Measurements from ENCODE around the gene SDF4.

SDF4 gene

DNA sequence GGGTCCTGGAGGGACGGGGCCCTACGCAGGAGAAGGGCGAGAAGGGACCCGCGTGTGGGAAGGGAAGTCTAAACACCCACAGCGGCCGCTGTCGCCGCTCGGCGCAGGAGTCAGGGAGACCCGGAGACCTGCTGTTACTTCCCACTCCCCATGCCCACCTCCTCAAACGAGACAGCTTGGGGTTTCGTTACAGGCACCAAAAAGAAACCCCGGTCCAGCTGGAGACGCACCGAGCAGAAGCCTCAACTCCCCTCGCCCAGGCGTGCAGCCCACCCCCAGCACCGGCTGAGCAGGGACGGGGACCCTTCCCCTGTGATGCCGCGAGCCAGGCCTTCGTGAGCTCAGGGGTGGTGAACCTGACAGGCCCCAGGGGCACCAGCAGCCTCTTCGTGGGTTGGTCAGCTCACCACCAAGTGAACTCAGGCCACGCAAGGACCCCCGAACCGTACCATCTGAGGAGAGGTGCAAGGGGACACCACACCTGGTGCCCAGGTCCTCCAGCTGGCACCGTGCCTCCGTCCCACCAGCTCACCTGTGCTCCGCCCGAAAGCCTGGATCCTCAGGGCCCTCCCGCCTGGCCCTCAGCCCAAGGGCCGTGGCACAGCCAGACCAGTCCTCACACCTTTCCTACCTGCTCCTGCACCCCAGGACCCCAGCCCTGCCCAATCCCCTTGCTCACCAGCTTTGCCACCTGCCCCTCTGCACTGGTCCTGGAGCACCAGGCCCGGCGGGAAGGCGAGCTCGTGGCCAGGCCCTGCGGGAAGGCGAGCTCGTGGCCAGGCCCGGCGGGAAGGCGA, 5.0 kb downstream of the SDF4 start:
- DNase-seq = no peak

DNA sequence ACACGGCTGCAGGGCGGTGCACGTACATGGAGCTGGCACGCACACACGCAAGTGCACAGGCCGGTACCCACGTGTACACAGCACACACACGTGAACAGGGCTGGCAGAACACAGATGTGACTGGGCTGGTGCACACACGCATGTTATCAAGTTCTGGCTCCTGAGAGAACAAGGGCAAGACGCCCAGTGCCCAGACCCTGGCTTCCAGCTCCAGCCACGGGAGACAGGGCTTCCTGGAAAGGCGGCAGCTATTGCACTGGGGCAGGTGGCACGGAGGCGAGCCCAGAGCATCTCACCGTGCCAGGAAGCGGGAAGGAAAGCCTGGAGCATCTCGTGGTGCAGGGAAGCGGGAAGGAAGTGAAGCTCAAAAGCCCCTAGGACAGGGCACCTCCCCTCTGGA, 5.9 kb downstream of the SDF4 start:
- no peak for DNase-seq

DNA sequence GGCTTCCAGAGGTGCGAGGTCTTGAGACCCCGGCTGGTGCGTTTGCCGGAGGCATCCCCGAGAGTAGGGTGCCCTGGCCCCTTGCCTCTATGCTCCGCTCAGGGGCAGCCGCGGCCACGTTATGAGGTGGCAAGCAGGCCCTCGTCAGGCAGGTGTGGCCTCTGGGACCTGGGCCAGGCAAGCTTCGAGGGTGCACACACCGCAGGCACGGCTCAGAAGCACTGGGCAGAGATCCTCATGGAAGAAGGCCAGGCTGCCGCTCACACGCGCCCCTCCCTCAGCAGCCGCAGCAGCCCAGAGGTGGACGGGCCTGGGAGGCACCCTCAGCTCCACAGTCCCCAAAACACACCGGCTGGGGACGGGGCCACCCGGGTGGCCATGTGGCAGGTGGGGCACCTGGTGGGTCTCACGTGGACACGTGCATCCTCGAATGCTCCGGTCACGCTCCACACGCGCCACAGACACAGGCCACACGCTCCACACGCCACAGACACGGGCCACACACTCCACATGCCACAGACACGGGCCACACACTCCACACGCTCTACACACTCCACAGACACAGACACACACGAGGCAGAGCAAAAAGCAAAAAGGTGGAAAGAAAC, 6.5 kb downstream of the SDF4 start:
- no peak for DNase-seq

DNA sequence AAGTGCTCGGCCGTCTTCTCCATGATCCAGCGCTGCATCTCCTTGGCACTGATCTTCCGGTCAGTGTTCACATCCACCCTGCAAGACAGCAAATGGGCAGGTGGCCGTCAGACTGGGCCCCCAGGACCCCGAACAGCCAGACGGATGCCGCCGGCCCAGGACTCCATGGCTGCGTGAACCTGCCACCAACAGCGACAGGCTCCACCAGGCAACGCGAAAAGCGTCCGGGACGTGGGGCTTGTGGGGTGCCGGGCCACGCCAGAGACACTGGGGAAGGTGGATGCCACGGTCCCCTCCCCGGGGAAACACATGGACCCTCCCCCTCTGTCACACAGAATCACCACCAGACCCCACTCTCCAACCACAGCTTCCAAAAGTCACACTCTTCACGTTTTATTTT, 7.9 kb downstream of the SDF4 start:
- no peak for DNase-seq

DNA sequence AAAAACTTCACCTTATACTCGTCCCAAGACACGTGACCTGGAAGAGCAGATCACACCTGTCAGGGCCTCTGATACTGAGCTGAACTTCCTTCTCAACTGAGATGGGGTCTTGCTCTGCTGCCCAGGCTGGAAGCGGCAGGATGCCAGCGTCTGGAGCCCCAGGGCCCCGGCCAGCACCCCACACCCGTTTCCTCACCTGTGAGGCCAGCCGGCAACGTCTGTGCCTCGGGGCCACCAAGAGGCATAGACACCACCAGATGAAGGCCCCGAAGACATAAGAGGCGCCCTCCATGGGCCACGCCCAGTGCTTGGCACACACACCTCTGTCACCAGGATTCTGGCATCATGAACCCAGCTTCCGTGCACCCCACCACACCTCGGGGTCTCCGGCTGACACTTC, 8.5 kb downstream of the SDF4 start:
- DNase-seq = no peak

DNA sequence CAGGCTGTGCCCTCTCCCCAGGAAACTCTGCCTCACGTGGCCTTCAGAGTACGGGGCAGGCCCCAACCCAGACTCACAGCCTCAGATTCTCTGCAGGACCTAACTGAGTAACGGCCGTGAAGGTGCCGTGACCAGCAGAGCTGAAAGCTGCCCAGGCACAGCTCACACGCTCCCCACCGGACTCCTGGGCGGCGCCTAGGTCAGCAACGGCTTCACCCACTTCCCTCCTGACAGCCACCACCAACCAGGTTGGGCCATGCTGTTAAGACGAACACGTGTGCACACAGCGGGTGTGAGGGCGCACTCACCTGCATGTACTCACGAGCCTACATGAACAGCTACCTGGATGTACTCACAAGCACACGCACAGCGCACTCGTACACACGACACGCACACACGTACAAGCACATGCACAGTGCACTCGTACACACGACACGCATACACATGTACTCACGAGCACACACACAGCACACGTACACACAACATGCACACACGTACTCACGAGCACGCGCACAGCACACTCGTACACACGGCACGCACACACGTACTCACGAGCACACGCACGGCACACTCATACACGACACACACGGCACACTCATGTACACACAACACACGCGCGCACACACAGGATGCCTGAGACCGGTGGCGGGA, 9.1 kb downstream of the SDF4 start:
- no peak for DNase-seq

DNA sequence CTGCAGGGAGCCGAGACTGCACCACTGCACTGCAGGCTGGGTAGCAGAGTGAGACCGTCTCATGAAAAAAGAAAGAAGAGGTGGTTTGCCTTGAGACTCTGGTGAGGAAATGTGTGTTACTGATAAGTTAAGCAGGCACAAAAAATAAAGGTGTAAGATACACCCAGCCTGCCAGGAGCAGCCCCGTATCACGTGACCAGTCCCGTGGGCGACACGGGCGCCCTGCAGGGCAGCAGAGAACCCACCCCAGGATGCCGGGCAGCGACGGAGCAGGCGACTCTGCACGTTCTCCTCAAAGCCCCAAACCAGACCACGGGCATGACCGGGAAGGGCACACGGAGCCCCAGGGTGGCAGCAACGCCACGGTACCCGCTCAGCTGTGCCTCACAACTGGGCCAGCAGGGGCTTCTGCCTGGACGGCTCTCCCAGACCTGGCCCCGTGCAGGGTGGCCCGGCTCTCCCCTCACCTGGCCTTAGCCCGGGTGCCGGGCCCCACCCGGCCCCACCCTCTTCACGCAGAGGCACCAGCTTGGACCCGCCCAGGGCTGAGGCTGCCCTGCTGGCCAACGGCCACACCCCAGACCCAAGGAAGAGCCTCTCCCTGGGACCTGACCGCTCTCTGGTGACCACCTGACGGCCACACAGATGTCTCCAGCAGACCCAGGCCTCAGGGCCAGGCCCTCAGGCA, 9.8 kb downstream of the SDF4 start:
- DNase-seq = no peak

DNA sequence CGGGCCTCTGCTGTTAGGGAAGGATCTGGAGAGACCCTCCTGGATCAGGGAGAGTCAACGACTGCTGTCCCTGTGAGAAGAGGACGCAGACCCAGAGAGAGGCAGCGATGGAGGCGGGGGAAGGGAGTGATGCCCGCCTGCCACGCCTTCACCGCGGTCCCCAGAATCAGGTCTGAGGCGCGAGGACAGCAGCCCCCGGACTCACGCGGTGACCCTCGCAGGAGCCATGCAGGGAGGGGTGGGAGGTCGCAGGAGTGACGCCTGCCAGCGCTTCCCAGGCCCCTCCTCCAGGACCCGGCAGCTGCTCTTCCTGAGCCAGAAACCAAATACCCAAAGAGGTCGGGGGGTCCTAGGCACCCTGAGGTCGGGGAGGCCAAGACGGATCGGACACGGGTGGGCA, 11.6 kb downstream of the SDF4 start:
- no peak for DNase-seq

DNA sequence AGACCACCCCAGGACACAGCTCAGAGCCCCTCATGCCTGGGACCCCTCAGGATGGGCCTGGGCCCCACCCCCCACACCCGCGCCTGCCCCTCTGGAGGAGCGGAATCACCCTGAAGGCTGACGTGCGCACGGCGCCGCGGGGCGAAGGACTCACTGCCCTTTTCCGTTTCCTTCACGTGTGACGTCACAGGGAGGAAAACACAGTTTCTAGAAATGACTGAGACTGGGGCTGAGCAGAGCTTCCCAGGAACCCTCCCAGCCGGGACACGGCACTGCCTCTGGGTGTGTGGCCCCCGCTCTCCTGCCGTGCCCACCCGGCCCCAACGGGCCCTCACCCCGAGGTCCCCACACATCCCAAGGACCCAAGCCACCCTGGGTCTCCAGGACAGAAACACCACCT, 12.5 kb downstream of the SDF4 start:
- no peak for DNase-seq

DNA sequence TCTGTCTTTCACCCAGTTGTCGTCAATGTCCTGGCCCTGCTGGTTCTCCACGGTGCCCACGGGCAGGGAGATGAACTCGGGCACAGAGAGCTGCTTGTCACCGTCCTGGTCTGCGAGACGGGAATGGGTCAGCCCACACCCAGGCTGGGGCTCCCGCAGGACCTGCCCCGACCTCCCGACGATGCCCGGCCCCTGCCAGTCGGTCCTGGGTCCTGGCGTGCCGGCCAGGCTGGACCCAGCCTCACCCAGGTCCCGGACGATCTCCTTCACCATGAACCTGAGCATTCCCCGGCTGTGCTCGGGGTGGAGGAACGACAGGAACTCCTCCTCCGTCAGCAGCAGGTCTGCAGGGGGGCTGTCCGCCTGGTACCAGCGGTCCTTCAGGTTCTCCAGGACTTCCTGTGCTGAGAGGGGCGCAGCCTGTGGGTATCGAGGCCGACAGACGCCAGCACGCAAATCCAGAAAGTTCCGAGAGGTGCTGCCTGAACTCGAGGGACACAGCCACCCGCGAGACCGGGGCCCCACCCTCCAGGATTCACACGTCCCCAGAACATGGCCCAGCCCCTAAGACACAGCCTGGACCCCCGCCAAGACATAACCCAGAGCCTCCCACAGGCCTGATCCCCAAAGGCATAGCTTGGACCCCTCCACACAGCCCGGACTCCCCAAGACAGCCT, 13.1 kb downstream of the SDF4 start:
- no peak for DNase-seq

DNA sequence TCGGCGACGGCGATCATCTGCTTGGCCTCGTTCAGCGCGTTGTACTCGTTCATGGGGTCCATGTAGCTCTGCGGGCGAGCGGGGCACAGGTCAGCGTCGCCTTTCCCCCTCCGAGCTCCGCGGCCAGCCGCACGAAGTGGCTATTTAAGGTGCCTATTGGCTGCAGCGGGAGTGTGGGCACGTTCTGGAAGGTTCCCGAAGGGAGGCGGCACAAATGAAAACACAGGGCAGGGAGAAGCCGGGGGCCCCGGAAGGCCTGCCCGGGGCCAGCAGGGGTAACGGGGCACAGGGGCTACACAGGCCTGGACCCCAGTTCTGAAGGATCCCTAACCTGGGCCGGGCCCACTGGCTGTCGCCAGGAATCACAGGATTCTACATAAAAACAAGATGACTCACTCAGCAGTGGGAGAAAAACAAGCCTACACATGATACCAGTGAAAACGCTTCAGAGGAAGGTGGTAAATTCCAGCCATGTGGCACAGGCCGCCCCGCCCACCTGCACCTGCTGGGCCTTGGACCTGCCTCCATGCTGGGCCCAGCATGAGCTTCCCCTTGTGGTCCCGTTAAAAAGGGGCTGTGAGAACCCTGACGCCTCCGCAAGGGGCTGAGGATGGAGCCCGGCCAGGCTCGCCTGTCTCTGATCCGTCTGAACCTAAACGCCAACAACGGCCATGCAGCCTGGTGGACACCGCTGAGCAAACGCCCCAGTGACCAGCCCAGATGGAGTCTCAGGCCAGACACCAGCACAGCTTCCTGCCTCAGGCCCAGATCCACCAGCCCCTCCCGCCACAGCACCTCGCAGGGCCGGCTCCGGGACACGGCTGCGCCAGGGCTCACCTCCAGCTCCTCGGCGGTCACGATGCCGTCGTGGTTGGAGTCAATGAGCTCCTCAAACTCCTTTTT, 13.9 kb downstream of the SDF4 start:
- DNase-seq = no peak

DNA sequence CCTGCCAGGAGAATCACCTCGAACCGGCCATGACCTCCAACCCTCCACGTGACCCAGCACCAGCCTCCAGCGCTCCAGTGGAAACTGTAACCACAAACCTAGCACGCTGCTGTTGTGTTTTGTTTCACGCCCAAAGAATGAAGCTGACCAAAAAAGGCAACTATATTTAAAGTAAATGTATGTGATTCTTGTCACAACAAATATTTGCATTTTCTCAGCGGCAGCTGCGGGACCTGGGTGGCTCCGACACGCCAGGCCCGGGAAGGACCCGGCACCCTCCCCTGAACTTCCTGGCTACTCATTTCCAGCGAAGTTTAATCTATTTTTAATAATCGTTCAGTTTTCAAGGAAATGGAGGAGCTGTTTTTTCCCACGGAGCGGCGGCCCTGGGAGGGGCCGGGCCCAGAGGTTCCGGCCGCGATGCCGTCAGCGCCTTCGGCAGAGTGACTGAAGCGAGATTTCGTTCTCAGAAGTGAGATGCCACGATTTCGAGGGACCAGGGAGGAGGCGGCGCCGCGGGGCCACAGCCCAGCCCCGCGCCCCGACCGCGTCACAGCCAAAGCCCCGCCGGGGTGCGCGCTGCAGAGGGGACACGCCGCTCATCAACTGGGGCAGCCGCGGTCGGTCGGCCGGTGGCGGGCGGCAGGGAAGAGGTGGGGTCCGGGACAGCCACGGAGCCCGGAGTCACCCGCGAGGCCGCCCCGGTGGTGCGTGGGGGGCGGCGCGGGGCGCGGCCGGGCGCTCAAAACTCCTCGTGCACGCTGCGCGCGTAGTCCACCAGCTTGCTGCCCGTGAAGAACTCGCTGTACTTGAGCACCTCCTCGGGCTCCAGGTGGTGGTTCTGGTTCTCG, 14.8 kb downstream of the SDF4 start:
- DNase-seq = no peak

DNA sequence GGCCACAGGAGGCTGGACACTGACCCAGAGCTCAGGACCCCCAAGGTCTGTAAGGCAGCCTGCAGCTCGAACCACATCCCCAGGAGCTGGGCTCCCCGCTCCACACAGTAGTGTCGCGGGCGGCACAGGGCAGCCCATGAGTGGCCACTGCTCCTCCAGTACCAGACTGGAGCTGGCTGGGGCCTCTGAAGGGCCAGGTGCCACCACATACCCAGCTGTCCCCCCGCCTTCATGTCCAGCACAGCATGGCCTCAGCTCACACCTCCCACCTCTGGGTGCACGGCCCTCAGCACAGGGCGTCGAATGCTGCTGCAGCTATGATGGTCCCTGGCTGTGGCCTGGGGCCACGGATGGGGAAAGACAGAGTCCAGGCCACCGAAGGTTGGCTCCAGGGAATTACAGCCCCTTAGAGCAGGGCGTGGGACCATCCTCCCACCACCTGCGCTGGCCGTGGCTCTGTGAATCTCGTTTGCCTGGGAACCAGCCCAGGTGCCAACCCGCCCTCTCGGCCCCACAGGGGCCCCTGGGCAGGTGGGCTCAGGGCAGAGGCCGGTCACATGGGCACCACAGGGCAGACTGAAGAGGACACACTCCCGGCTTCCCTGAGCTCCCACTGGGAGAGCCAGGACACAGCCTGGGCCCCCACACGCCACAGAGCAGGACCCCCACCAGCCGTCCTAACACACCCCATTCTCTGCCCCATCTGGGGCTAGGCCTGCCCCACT, 15.8 kb downstream of the SDF4 start:
- DNase-seq = no peak

DNA sequence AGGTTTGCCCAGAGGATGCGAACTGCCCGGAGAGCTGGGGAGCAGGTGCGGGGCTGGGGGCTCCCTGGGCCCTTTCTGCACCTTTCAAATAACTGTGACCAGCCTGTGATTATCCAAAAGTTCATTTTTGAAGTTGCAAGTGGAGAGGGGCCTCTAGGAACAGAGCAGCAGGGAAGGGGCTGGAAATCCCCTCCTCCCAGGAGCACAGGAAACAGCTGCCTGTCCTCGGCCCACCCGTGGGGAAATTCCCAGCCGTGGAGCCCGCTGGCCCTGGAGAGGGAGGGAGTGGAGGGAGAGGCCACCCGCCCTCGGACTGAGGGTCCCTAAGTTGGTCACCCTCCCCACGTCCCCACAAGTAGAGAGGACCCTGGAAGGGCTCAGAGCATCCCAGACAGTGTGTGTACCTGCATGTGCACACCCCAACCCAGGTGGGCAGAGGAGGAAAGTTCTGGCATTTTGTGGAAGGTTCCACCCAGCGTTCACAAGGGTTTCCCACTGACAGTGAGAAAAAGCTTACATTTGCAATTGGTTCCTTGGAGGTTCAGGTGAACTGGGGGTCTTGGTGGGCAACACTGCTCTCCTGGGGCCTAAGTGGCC, 16.6 kb downstream of the SDF4 start:
- no peak for DNase-seq

DNA sequence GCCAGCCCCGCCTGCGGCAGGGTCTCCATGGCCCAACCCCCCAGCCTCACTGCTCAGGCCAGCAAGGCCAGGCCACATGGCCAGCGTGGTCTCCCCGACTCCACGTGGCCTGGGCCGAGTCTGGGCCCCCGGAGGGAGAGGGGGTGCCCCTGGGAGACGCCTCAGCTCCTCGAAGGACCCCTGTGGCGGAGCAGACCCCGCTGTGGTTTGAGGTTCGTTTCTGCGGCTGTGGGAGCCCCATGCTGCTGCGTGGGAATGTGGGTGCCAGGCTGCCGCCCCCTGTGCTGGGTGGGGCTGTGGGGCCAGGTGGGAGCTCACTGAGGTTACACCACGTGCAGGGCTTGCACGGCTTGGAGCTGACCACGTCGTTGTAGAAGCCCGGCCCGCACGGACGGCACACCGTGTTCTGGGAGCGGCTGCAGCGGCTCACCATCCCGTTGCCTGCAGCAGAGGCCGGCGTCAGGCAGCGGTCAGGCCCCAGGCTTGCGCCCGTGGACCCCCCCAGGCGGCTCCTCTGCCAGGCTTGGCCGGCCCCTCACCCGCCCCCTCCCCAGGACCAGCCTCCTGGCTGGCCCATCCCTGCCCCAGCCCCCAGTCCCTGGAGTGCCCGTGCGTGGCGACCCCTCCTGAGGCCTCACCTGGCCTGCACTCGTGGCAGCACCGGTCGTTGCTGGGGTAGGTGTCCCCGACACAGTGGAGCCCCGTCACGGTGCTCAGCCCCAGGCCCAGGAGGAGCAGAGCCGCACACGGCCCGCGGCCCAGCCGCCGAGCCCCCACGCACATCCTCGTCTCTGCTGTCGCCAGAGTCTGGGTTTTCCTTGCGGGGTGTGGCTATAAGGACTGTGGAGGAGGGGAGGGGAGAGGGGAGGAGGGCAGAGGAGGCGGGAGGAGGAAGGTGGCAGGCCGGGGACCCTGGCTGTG, 18.2 kb downstream of the SDF4 start, which contains the start of gene TNFRSF4:
TNFRSF4 (minus strand) TSS at position 809 of the 921 bp plus-strand sequence; CDS start at position 783, 26 bp downstream.
- DNase-seq = no peak

DNA sequence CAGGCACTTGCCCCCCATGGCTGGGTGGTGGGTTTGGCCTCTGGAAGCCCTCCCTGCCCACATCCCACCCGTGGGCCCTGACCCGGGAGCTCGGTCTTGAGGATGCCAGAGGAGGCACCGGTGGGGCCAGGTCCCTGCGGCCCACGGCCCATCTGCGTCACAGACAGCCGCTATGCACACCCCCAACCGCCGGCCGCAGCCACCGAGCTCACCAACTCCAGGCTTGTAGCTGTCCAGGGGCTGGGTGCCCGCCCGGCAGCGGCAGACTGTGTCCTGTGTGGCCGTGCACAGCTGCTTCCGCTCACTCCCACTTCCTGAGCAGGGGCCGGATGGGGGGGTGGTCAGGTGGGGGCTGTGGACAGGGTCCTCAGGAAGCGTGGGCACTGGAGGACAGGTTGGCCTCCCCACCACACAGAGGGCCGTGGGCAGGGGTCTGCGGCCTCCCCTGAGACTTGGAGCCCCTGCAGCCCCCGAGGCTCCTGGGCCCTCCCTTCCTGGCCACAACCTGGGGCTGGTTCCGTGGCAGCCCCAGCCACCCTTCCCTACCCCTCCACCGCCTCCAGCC, 18.9 kb downstream of the SDF4 start:
- no peak for DNase-seq

DNA sequence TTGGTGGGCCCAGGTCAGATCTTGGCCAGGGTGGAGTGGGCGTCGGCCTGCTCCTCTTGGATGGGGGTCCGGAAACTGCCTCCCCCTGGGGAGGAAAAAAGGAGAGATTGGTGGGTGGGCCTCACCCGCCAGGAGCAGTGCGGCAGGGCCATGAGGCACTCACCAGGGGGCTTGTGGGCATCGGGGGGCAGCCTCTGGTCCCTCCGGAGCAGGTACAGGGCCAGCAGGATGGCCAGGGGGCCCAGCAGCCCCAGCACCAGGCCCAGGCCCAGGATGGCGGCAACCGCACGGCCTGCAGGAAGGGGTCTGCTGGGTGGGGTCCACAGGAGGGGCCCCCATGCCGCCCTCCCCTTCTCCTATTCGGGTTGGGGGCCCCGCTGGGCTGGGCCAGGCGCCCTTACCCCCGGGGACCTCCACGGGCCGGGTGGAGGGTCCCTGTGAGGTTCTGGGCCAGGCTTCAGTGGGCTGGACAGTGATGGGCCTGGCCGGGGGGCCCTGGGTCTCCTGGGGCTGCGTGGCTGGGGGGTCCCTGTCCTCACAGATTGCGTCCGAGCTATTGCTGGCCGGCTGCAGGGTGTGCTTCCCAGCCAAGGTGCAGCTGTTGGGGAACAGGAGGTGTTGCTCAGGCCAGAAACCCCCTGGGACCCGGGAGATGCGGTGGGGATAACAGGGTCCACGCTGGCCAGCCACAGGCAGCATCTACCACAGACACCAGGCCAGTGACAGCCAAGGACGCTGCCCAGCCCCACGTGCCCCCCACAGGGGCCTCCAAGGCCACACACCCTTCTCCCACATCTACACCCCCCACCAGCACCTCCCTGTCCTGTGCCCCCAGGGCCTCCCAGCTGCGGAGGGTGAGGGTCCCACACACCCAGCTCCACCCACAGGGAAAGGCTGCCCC, 20.0 kb downstream of the SDF4 start:
- DNase-seq = no peak

Measured in COR-L47 (cell line).